SK-N-SH treated with all-trans-retinoic acid at 6 μM for 48 hours (cell line): ENCODE results near the gene CARS1.

Experiments used
- ATAC-seq: fragments of 200-7000 bp; cut with Tn5 transposase; 3 replicates; pipeline ENCODE4 v1.9.1; 2020; ENCODE audit warnings: mild to moderate bottlenecking, moderate library complexity
- ARNTL ChIP-seq: fragments of 450-650 bp; formaldehyde crosslinking; IDR thresholded peaks from 2 replicates; pipeline ENCODE4 v1.5.0; 2020; ENCODE audit warnings: low read depth, mild to moderate bottlenecking, moderate library complexity, borderline replicate concordance
- BACH2 ChIP-seq: fragments of 250-450 bp; sonication (Bioruptor Pico); IDR thresholded peaks from 2 replicates; pipeline ENCODE4 v1.9.0; 2021; ENCODE audit warnings: mild to moderate bottlenecking, borderline replicate concordance
- CSDC2 ChIP-seq: fragments of 250-450 bp; sonication (Bioruptor Pico); IDR thresholded peaks from 2 replicates; pipeline ENCODE4 v1.5.0; 2020; ENCODE audit warnings: mild to moderate bottlenecking, moderate library complexity
- GLIS3 ChIP-seq: fragments of 250-450 bp; sonication (Bioruptor Pico); IDR thresholded peaks from 2 replicates; pipeline ENCODE4 v1.5.0; 2020; ENCODE audit warnings: mild to moderate bottlenecking, moderate library complexity
- ISL1 ChIP-seq: fragments of 250-450 bp; sonication (Bioruptor Pico); IDR thresholded peaks from 2 replicates; pipeline ENCODE4 v2.1.2; 2022; ENCODE audit warnings: mild to moderate bottlenecking, moderate library complexity
- OSR1 ChIP-seq: fragments of 250-450 bp; sonication (Bioruptor Pico); IDR thresholded peaks from 2 replicates; pipeline ENCODE4 v1.8.0; 2022; ENCODE audit warnings: moderate library complexity, mild to moderate bottlenecking, inconsistent platforms
- PPARA ChIP-seq: fragments of 250-450 bp; sonication (Bioruptor Pico); IDR thresholded peaks from 2 replicates; pipeline ENCODE4 v1.5.0; 2020; ENCODE audit warnings: mild to moderate bottlenecking, borderline replicate concordance
- RARB ChIP-seq: fragments of 250-450 bp; sonication (Bioruptor Pico); IDR thresholded peaks from 2 replicates; pipeline ENCODE4 v1.8.0; 2021; ENCODE audit warnings: mild to moderate bottlenecking, moderate library complexity
- SNAI2 ChIP-seq: fragments of 250-450 bp; sonication (Bioruptor Pico); IDR thresholded peaks from 2 replicates; pipeline ENCODE4 v1.5.0; 2020; ENCODE audit warnings: mild to moderate bottlenecking, moderate library complexity
- TCF4 ChIP-seq: fragments of 250-450 bp; sonication (Bioruptor Pico); IDR thresholded peaks from 2 replicates; pipeline ENCODE4 v1.8.0; 2021; ENCODE audit warnings: mild to moderate bottlenecking, moderate library complexity, borderline replicate concordance
- TOX ChIP-seq: fragments of 250-450 bp; sonication (Bioruptor Pico); IDR thresholded peaks from 2 replicates; pipeline ENCODE4 v1.8.0; 2021; ENCODE audit warnings: mild to moderate bottlenecking, moderate library complexity, borderline replicate concordance
- ZC3H10 ChIP-seq: fragments of 250-450 bp; sonication (Bioruptor Pico); IDR thresholded peaks from 2 replicates; pipeline ENCODE4 v1.5.1; 2021; ENCODE audit warnings: mild to moderate bottlenecking, moderate library complexity
- ZFP3 ChIP-seq: fragments of 250-450 bp; sonication (Bioruptor Pico); IDR thresholded peaks from 2 replicates; pipeline ENCODE4 v1.5.0; 2020; ENCODE audit warnings: mild to moderate bottlenecking, moderate library complexity
- ZFP30 ChIP-seq: fragments of 450-650 bp; formaldehyde crosslinking; IDR thresholded peaks from 2 replicates; pipeline ENCODE4 v1.5.0; 2022; ENCODE audit warnings: mild to moderate bottlenecking, moderate library complexity
- ZNF565 ChIP-seq: fragments of 450-650 bp; formaldehyde crosslinking; conservative IDR thresholded peaks from 2 replicates; pipeline ENCODE4 v1.5.0; 2020; ENCODE audit warnings: low read depth, mild to moderate bottlenecking, moderate library complexity
- ZNF70 ChIP-seq: fragments of 450-650 bp; formaldehyde crosslinking; IDR thresholded peaks from 2 replicates; pipeline ENCODE4 v1.5.0; 2020; ENCODE audit warnings: mild to moderate bottlenecking, moderate library complexity
- ZNF8 ChIP-seq: fragments of 450-650 bp; formaldehyde crosslinking; IDR thresholded peaks from 2 replicates; pipeline ENCODE4 v1.5.0; 2020; ENCODE audit warnings: mild to moderate bottlenecking, moderate library complexity
- TF ChIP-seq, protein P1 (sequence below): fragments of 250-450 bp; sonication (Bioruptor Pico); IDR thresholded peaks from 2 replicates; pipeline ENCODE4 v1.5.1; 2021; ENCODE audit warnings: mild to moderate bottlenecking, moderate library complexity
- TF ChIP-seq, protein P2 (sequence below): fragments of 250-450 bp; sonication (Bioruptor Pico); IDR thresholded peaks from 2 replicates; pipeline ENCODE4 v1.8.0; 2020; ENCODE audit warnings: mild to moderate bottlenecking, moderate library complexity, borderline replicate concordance
- TF ChIP-seq, protein P3 (sequence below): fragments of 250-450 bp; sonication (Bioruptor Pico); IDR thresholded peaks from 2 replicates; pipeline ENCODE4 v1.5.0; 2020; ENCODE audit warnings: mild to moderate bottlenecking, moderate library complexity
- TF ChIP-seq, protein P4 (sequence below): fragments of 250-450 bp; sonication (Bioruptor Pico); IDR thresholded peaks from 2 replicates; pipeline ENCODE4 v1.5.1; 2020; ENCODE audit warnings: low read depth, mild to moderate bottlenecking, moderate library complexity

CARS1 gene

DNA sequence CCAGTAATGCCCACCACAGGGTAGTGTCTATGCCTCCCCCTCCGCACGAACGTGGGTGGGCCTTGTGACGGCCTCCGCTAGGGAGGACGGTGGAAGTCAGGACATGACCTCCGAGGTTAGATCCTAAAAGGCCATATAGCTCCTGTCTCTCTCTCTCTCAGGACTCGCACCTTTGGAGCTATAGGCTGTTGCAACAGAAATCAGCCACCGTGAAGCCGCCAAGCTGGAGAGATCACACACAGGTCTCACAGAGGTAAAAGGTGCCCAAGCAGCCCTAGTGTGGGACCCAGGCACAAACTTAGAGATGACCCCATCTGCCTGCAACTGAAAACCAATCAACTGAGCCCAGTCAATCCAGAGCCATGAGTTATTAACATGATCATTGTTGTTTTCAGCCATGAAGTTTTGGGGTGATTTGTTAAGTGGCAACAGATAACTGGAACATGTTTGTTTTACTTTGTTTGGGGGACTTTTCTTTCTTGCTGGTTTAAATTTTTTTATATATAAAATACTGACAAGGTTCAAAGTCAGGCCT, 57.7 kb downstream of the CARS1 start (continued):
- TF ChIP-seq CSDC2 (no peak), BACH2 (no peak), SNAI2 (CRISPR knock-in tag) (no peak), ARNTL (CRISPR knock-in tag) (no peak), ZFP30 (CRISPR knock-in tag) (no peak), TOX (no peak)
- TF ChIP-seq, protein P1, sequence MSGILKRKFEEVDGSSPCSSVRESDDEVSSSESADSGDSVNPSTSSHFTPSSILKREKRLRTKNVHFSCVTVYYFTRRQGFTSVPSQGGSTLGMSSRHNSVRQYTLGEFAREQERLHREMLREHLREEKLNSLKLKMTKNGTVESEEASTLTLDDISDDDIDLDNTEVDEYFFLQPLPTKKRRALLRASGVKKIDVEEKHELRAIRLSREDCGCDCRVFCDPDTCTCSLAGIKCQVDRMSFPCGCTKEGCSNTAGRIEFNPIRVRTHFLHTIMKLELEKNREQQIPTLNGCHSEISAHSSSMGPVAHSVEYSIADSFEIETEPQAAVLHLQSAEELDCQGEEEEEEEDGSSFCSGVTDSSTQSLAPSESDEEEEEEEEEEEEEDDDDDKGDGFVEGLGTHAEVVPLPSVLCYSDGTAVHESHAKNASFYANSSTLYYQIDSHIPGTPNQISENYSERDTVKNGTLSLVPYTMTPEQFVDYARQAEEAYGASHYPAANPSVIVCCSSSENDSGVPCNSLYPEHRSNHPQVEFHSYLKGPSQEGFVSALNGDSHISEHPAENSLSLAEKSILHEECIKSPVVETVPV (CRISPR knock-in tag) = no peak

DNA sequence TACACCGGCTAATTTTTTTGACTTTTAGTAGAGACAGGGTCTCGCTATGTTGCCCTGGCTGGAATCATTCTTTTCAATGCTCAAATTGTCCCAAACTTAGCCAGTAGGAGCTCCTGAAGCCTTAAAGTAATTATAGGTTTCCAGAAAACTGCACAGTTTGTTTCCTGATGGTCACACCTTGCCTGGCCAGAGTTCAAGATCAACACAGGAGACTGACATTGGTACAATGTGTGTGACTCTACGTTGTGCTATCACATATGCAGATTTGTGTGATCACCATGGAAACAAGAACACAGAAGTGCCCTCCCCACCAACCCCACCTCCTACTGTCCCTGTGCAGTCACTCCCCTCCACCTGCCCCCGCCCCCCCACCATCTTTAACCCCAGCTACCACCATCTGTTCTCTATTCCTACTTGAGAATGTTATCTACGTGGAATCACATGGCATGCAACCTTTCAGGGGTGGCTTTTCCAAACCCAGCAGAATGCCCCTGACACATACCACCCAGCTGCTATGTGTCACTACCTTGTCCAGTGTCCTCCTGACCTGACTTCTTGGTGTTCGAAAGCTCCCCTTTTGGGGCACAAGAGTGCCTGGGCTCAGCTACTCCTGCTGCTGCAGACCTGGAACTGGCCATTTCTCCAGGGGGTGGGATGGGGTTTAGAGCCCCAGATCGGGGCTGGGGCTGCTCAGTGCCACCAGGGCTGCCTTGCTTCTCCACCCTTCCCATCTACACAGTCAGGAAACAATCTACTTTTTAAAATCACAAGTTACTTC, 59.0 kb downstream of the CARS1 start:
- no peak for TF ChIP-seq GLIS3
- no peak for TF ChIP-seq ZNF70 (CRISPR knock-in tag)
- no peak for TF ChIP-seq ZNF565 (CRISPR knock-in tag)
- TF ChIP-seq ZNF8 (CRISPR knock-in tag) = no peak
- TF ChIP-seq, protein P2, sequence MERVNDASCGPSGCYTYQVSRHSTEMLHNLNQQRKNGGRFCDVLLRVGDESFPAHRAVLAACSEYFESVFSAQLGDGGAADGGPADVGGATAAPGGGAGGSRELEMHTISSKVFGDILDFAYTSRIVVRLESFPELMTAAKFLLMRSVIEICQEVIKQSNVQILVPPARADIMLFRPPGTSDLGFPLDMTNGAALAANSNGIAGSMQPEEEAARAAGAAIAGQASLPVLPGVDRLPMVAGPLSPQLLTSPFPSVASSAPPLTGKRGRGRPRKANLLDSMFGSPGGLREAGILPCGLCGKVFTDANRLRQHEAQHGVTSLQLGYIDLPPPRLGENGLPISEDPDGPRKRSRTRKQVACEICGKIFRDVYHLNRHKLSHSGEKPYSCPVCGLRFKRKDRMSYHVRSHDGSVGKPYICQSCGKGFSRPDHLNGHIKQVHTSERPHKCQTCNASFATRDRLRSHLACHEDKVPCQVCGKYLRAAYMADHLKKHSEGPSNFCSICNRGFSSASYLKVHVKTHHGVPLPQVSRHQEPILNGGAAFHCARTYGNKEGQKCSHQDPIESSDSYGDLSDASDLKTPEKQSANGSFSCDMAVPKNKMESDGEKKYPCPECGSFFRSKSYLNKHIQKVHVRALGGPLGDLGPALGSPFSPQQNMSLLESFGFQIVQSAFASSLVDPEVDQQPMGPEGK = no peak
- no peak for TF ChIP-seq BACH2
- TF ChIP-seq OSR1 (CRISPR knock-in tag) = no peak
- no peak for TF ChIP-seq TOX
- TF ChIP-seq ZFP3 (CRISPR knock-in tag) = no peak
- TF ChIP-seq, protein P3, sequence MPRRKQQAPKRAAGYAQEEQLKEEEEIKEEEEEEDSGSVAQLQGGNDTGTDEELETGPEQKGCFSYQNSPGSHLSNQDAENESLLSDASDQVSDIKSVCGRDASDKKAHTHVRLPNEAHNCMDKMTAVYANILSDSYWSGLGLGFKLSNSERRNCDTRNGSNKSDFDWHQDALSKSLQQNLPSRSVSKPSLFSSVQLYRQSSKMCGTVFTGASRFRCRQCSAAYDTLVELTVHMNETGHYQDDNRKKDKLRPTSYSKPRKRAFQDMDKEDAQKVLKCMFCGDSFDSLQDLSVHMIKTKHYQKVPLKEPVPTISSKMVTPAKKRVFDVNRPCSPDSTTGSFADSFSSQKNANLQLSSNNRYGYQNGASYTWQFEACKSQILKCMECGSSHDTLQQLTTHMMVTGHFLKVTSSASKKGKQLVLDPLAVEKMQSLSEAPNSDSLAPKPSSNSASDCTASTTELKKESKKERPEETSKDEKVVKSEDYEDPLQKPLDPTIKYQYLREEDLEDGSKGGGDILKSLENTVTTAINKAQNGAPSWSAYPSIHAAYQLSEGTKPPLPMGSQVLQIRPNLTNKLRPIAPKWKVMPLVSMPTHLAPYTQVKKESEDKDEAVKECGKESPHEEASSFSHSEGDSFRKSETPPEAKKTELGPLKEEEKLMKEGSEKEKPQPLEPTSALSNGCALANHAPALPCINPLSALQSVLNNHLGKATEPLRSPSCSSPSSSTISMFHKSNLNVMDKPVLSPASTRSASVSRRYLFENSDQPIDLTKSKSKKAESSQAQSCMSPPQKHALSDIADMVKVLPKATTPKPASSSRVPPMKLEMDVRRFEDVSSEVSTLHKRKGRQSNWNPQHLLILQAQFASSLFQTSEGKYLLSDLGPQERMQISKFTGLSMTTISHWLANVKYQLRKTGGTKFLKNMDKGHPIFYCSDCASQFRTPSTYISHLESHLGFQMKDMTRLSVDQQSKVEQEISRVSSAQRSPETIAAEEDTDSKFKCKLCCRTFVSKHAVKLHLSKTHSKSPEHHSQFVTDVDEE (CRISPR knock-in tag) = no peak
- no peak for TF ChIP-seq ZFP30 (CRISPR knock-in tag)
- TF ChIP-seq, protein P4, sequence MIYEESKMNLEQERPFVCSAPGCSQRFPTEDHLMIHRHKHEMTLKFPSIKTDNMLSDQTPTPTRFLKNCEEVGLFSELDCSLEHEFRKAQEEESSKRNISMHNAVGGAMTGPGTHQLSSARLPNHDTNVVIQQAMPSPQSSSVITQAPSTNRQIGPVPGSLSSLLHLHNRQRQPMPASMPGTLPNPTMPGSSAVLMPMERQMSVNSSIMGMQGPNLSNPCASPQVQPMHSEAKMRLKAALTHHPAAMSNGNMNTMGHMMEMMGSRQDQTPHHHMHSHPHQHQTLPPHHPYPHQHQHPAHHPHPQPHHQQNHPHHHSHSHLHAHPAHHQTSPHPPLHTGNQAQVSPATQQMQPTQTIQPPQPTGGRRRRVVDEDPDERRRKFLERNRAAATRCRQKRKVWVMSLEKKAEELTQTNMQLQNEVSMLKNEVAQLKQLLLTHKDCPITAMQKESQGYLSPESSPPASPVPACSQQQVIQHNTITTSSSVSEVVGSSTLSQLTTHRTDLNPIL (CRISPR knock-in tag) = no peak
- no peak for TF ChIP-seq SNAI2 (CRISPR knock-in tag)
- no peak for TF ChIP-seq ZC3H10 (CRISPR knock-in tag)
- TF ChIP-seq ISL1 (CRISPR knock-in tag) = no peak
- no peak for TF ChIP-seq CSDC2
- no peak for TF ChIP-seq RARB (CRISPR knock-in tag)
- TF ChIP-seq TCF4 (CRISPR knock-in tag) = no peak
- no peak for TF ChIP-seq ARNTL (CRISPR knock-in tag)
- ATAC-seq = no peak

DNA sequence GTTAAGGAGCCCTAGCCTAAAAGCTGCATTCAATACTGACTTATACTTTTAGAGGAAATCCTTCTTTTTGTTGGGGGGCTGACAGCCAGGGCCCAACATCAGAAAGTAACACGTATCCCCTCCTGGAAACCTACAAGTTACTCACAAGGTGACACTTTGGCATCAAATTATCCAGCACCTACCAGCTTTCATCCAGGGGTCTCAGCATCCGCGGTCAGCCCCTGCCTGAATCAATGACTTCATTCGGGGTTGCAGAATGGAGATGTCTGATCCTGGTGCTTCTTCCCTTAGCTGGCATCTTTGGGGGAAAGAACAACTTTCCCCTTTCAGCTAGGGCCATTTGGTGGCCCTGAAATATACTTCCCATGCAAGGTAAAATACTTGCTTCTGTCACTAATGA, 59.8 kb downstream of the CARS1 start:
- no peak for TF ChIP-seq ZC3H10 (CRISPR knock-in tag)
- no peak for TF ChIP-seq ZNF8 (CRISPR knock-in tag)
- no peak for TF ChIP-seq TOX
- TF ChIP-seq, protein P3 (CRISPR knock-in tag) = no peak
- TF ChIP-seq ZFP30 (CRISPR knock-in tag) = no peak
- TF ChIP-seq, protein P4 (CRISPR knock-in tag) = no peak
- TF ChIP-seq TCF4 (CRISPR knock-in tag) = no peak
- no peak for TF ChIP-seq PPARA (CRISPR knock-in tag)
- TF ChIP-seq ZNF565 (CRISPR knock-in tag) = no peak
- TF ChIP-seq OSR1 (CRISPR knock-in tag) = no peak
- no peak for TF ChIP-seq RARB (CRISPR knock-in tag)
- TF ChIP-seq, protein P1 (CRISPR knock-in tag) = no peak
- no peak for TF ChIP-seq ZNF70 (CRISPR knock-in tag)
- no peak for TF ChIP-seq SNAI2 (CRISPR knock-in tag)
- no peak for TF ChIP-seq ISL1 (CRISPR knock-in tag)
- no peak for TF ChIP-seq ARNTL (CRISPR knock-in tag)
- TF ChIP-seq ZFP3 (CRISPR knock-in tag) = no peak
- no peak for ATAC-seq
